HepG2 (cell line): ENCODE results near the gene NKD1. TPM values are rescaled to one million over a fixed set of nuclear protein-coding genes. Genes with fewer than 3 reads are reported as not detected.

Experiments used
- ATAC-seq: fragments of 200-7000 bp; cut with Tn5 transposase; 3 replicates; pipeline ENCODE4 v1.9.1; 2020; ENCODE audit warnings: mild to moderate bottlenecking, moderate library complexity
- BruUV-seq: library from RNA; stranded (reverse); fragments of 400-500 nt; replicated peaks from 2 replicates; lab custom pipeline; 2021; lab: Mats Ljungman, UMichigan
- CTCF ChIA-PET: fragments of 300-600 bp; formaldehyde crosslinking; extraction: SDS; loops from one replicate; lab custom pipeline; 2021; ENCODE audit warnings: low total read pairs, inconsistent platforms, low intra/inter-chr PET ratio; lab: Yijun Ruan, JAX
- POLR2A ChIA-PET: fragments of 350-600 bp; sonication (Branson Sonifier 250); formaldehyde crosslinking; loops from one replicate; lab custom pipeline; 2020; ENCODE audit warnings: antibody characterized with exemption, inconsistent platforms; lab: Yijun Ruan, JAX
- DNase-seq: peaks from one replicate; pipeline ENCODE4 v3.0.0-alpha.2; 2015; ENCODE audit warnings: low spot score
- FAIRE-seq: peaks from 3 replicates; lab custom pipeline; 2011; peaks lifted over from hg19 to GRCh38; lab: Jason Lieb, UNC
- H2AFZ ChIP-seq: one replicate; pipeline ENCODE4 v1.6.1; 2011; ENCODE audit warnings: low read length, inconsistent platforms
- H3K27ac ChIP-seq: fragments of 300-600 bp; 3 replicates; pipeline ENCODE4 v1.8.0; 2011; ENCODE audit warnings: mixed run types, mild to moderate bottlenecking, mixed read lengths, low read length, inconsistent platforms; ENCODE audit not compliant: insufficient read depth; ENCODE audit errors: extremely low read length
- H3K27me3 ChIP-seq, 2 experiments: fragments of 200-600 bp in 1 of 2; 2 replicates in 1 of 2; 3 replicates in 1 of 2; pipeline versions ENCODE4 v1.6.0 to v1.8.0; 2011; ENCODE audit warnings: low read length in 2 of 2, mild to moderate bottlenecking in 2 of 2, moderate library complexity in 2 of 2, inconsistent platforms in 1 of 2; ENCODE audit not compliant: insufficient read depth in 2 of 2, control insufficient read depth in 1 of 2
- H3K36me3 ChIP-seq, 2 experiments: fragments of 200-600 bp in 1 of 2; replicated peaks in 1 of 2; 2 replicates in 1 of 2; 3 replicates in 1 of 2; pipeline versions ENCODE4 v1.5.1 to v1.8.0; 2011; ENCODE audit warnings: low read length in 2 of 2, inconsistent platforms in 1 of 2; ENCODE audit not compliant: insufficient read depth in 2 of 2, control insufficient read depth in 1 of 2
- H3K4me1 ChIP-seq: 2 replicates; pipeline ENCODE4 v1.5.1; 2012; ENCODE audit warnings: low read length, inconsistent platforms; ENCODE audit not compliant: insufficient read depth
- H3K4me2 ChIP-seq: 2 replicates; pipeline ENCODE4 v1.6.0; 2011; ENCODE audit warnings: low read depth, low read length, inconsistent platforms
- H3K4me3 ChIP-seq, 3 experiments: fragments of 200-600 bp in 1 of 3; sonication (generic), shearing (Covaris generic) in 1 of 3; replicated peaks in 1 of 3; 2 replicates each; pipeline ENCODE4 v1.5.1; 2011 to 2016; ENCODE audit warnings: low read length in 3 of 3, inconsistent platforms in 2 of 3, low read depth in 2 of 3, mild to moderate bottlenecking in 2 of 3, control low read depth in 1 of 3, mixed read lengths in 1 of 3; ENCODE audit not compliant: insufficient read depth in 1 of 3
- H3K79me2 ChIP-seq: one replicate; pipeline ENCODE4 v1.6.1; 2011; ENCODE audit warnings: low read length, inconsistent platforms; ENCODE audit not compliant: insufficient read depth
- H3K9ac ChIP-seq: 2 replicates; pipeline ENCODE4 v1.6.0; 2011; ENCODE audit warnings: mild to moderate bottlenecking, low read depth, low read length, inconsistent platforms; ENCODE audit not compliant: insufficient read depth
- H3K9me3 ChIP-seq: 2 replicates; pipeline ENCODE4 v1.5.1; 2012; ENCODE audit warnings: mild to moderate bottlenecking, low read length
- H4K20me1 ChIP-seq: 2 replicates; pipeline ENCODE4 v1.6.0; 2011; ENCODE audit warnings: inconsistent platforms, mild to moderate bottlenecking, low read length, moderate library complexity; ENCODE audit not compliant: insufficient read depth
- AHR ChIP-seq: IDR thresholded peaks from 2 replicates; pipeline ENCODE4 v1.6.1; 2018; ENCODE audit warnings: missing genetic modification reagents, missing compliant biosample characterization
- ARNT ChIP-seq: fragments of 450-650 bp; IDR thresholded peaks from 2 replicates; pipeline ENCODE4 v1.6.1; 2017
- CREM ChIP-seq, 2 experiments: sonication (generic) in 1 of 2; formaldehyde crosslinking in 1 of 2; IDR thresholded peaks; 2 replicates each; pipeline versions ENCODE4 v1.4.0 to v1.6.1; 2016 to 2020; ENCODE audit warnings: antibody characterized with exemption in 1 of 2, mild to moderate bottlenecking in 1 of 2, missing genetic modification reagents in 1 of 2
- EEA1 ChIP-seq: sonication (generic); formaldehyde crosslinking; IDR thresholded peaks from 2 replicates; pipeline ENCODE4 v1.5.1; 2020; ENCODE audit warnings: mild to moderate bottlenecking, missing genetic modification reagents, borderline replicate concordance
- JDP2 ChIP-seq: sonication (generic); formaldehyde crosslinking; IDR thresholded peaks from 2 replicates; pipeline ENCODE4 v1.8.1; 2022; ENCODE audit warnings: missing genetic modification reagents, borderline replicate concordance
- NFYB ChIP-seq: sonication (generic); formaldehyde crosslinking; IDR thresholded peaks from 2 replicates; pipeline ENCODE4 v1.4.0; 2020; ENCODE audit warnings: missing genetic modification reagents
- NFYC ChIP-seq: IDR thresholded peaks from 2 replicates; pipeline ENCODE4 v1.6.1; 2016; ENCODE audit warnings: missing genetic modification reagents, missing compliant biosample characterization
- PITX1 ChIP-seq: sonication (generic); formaldehyde crosslinking; IDR thresholded peaks from 2 replicates; pipeline ENCODE4 v1.5.1; 2020; ENCODE audit warnings: mild to moderate bottlenecking, missing genetic modification reagents
- SYNCRIP ChIP-seq: fragments of 200-400 bp; formaldehyde crosslinking; IDR thresholded peaks from 2 replicates; pipeline ENCODE4 v1.6.1; 2018; ENCODE audit warnings: mild to moderate bottlenecking, low read depth, low read length; ENCODE audit not compliant: insufficient read depth
- WIZ ChIP-seq: sonication (generic); formaldehyde crosslinking; IDR thresholded peaks from 2 replicates; pipeline ENCODE4 v1.5.1; 2020; ENCODE audit warnings: mild to moderate bottlenecking, missing genetic modification reagents
- ZBTB26 ChIP-seq: IDR thresholded peaks from 2 replicates; pipeline ENCODE4 v1.6.1; 2016; ENCODE audit warnings: missing compliant biosample characterization, missing genetic modification reagents, borderline replicate concordance
- ZBTB49 ChIP-seq: sonication (generic); formaldehyde crosslinking; IDR thresholded peaks from 2 replicates; pipeline ENCODE4 v1.4.0; 2020; ENCODE audit warnings: missing genetic modification reagents, borderline replicate concordance
- ZNF10 ChIP-seq: sonication (generic); formaldehyde crosslinking; IDR thresholded peaks from 2 replicates; pipeline ENCODE4 v1.4.0; 2020; ENCODE audit warnings: mild to moderate bottlenecking, low read depth, missing genetic modification reagents, borderline replicate concordance
- WGBS: methylation state at CpG from one replicate; pipeline ENCODE4 v1.1.6; 2017; ENCODE audit warnings: low lambda C conversion rate; 5-methylcytosine and 5-hydroxymethylcytosine counted together
- in situ Hi-C: cut with HindIII; loops from 2 replicates; pipeline ENCODE4 v1.10.0; 2017; ENCODE audit warnings: low pct_unique_long_range_greater_than_20kb; ENCODE audit not compliant: extremely low pct_ligation_motif_present
- intact Hi-C: fragments of 100-400 bp; cut with micrococcal nuclease; formaldehyde crosslinking; loops from one replicate; pipeline ENCODE4 v1.10.0; 2022; ENCODE audit not compliant: unreplicated experiment
- polyA plus RNA-seq, 8 experiments: library from polyadenylated mRNA; depleted of rRNA in 3 of 8; stranded (reverse) in 7 of 8; unstranded in 1 of 8; fragments of >200 nt; fragmentation: Illumina TruSeq in 4 of 8; extraction: Trizol in 4 of 8; gene quantifications; 2 replicates each; pipeline versions ENCODE4 v1.2.1 to v1.2.3, GENCODE V29; 2011 to 2016; ENCODE audit warnings: low read depth in 4 of 8, missing spikeins in 1 of 8, mixed read lengths in 1 of 8; ENCODE audit not compliant: insufficient read depth in 1 of 8
- total RNA-seq, 5 experiments: library from RNA; depleted of rRNA; stranded (reverse); fragments of >200 nt; fragmentation: Illumina TruSeq; extraction: Trizol; gene quantifications; 2 replicates each; pipeline ENCODE4 v1.2.3, GENCODE V29; 2016; ENCODE audit warnings: low read depth in 1 of 5
- TF ChIP-seq, protein P1 (sequence below): sonication (generic); formaldehyde crosslinking; IDR thresholded peaks from 2 replicates; pipeline ENCODE4 v1.8.1; 2022; ENCODE audit warnings: mild to moderate bottlenecking, missing genetic modification reagents
- TF ChIP-seq, protein P2 (sequence below): sonication (generic); formaldehyde crosslinking; IDR thresholded peaks from 2 replicates; pipeline ENCODE4 v1.9.0; 2021; ENCODE audit warnings: missing genetic modification reagents, mild to moderate bottlenecking, borderline replicate concordance

Gene NKD1
- total and polyA plus RNA-seq, 2 of the 13 experiments (the other 11 are each of a cell fraction or from before 2014, with no cell fraction given): 70.4 to 121 TPM

DNA sequence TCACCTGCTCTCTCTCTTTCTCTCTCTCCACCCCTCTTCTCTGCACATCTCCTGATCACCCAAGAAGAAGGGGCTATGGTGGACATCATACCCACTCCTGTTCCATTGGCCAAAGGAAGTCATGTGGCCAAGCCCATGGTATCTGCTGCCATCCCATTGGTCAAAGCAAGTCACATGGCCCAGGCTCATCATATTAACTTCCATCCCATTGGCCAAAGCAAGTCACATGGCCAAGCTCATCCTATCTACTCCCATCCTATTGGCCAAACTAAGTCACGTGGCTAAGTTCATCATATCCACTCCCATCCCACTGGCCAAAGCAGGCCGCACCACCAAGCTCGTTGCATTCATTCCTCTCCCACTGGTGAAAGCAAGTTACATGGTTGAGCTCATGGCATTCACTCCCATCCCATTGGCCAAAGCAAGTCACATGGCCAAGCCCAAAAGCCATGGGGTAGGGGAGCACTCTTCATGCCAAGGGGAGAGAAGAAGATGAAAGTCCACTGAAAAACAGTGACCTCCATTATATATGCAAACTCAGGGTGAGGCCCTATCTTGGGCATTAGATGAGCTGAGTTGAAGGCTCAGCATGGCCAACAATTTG lies 103.7 kb downstream of the NKD1 start (continued):
- TF ChIP-seq NFYB (CRISPR knock-in tag) (peak; percentile 49; the same call in 1 of the 2 replicates), WIZ (CRISPR knock-in tag) (no peak), NFYC (CRISPR knock-in tag) (peak; percentile 58)

- in situ Hi-C loops (no loop called here), intact Hi-C loops (no loop called here)
- no peak overlapping the region for H3K4me2 ChIP-seq
- no peaks in the 10 kb centered on the region for H4K20me1 ChIP-seq
- 79% methylated on average over 14 of the region's 14 CpGs for WGBS
- FAIRE-seq (no peak), ATAC-seq (no peak), DNase-seq (no peak)
- no peaks in the 10 kb centered on the region for H3K36me3 ChIP-seq
- no peak overlapping the region for H3K9ac ChIP-seq
- no peak overlapping the region for H3K4me3 ChIP-seq
- POLR2A ChIA-PET: interaction anchor here (1.5 kb wide), 1 partner anchor 11 kb away, joined by 4 read pairs; no protein-coding TSS in a partner anchor
- H3K27me3 ChIP-seq: peaks cover 0 to 1% of the 10 kb centered on the region in 2 experiments; a peak in 1 of 5 replicates
- H3K4me1 ChIP-seq: peaks cover 15% of the 10 kb centered on the region
- H2AFZ ChIP-seq: no peak overlapping the region
- no peaks in the 10 kb centered on the region for H3K79me2 ChIP-seq
- CTCF ChIA-PET: no interaction called here
- H3K9me3 ChIP-seq: no peaks in the 10 kb centered on the region
- H3K27ac ChIP-seq: no peak overlapping the region
- no TSS peak for BruUV-seq
- TF ChIP-seq, protein P1, sequence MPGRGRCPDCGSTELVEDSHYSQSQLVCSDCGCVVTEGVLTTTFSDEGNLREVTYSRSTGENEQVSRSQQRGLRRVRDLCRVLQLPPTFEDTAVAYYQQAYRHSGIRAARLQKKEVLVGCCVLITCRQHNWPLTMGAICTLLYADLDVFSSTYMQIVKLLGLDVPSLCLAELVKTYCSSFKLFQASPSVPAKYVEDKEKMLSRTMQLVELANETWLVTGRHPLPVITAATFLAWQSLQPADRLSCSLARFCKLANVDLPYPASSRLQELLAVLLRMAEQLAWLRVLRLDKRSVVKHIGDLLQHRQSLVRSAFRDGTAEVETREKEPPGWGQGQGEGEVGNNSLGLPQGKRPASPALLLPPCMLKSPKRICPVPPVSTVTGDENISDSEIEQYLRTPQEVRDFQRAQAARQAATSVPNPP (CRISPR knock-in tag): no peak
- no peak for TF ChIP-seq PITX1
- no peak for TF ChIP-seq ZBTB26 (CRISPR knock-in tag)
- no peak for TF ChIP-seq AHR
- TF ChIP-seq, protein P2, sequence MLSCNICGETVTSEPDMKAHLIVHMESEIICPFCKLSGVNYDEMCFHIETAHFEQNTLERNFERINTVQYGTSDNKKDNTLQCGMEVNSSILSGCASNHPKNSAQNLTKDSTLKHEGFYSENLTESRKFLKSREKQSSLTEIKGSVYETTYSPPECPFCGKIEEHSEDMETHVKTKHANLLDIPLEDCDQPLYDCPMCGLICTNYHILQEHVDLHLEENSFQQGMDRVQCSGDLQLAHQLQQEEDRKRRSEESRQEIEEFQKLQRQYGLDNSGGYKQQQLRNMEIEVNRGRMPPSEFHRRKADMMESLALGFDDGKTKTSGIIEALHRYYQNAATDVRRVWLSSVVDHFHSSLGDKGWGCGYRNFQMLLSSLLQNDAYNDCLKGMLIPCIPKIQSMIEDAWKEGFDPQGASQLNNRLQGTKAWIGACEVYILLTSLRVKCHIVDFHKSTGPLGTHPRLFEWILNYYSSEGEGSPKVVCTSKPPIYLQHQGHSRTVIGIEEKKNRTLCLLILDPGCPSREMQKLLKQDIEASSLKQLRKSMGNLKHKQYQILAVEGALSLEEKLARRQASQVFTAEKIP (CRISPR knock-in tag): no peak
- TF ChIP-seq CREM (IDR thresholded peaks at IDR 0.05): no peak
- TF ChIP-seq CREM (CRISPR knock-in tag; IDR thresholded peaks at IDR 0.05): no peak
- TF ChIP-seq ZBTB49 (CRISPR knock-in tag): no peak
- no peak for TF ChIP-seq ARNT
- no peak for TF ChIP-seq ZNF10
- TF ChIP-seq JDP2 (CRISPR knock-in tag): no peak
- TF ChIP-seq EEA1: no peak
- TF ChIP-seq SYNCRIP: no peak
These were observed 104.7 kb downstream of the NKD1 start for GRCh38 chr16:50652836-50653425.
